NCI-H2171 (cell line): ENCODE measurements around the gene ASTN1.

Experiments used
- DNase-seq: peaks from one replicate; lab custom pipeline; 2025; lab: John Stamatoyannopoulos, UW

Gene ASTN1

DNA sequence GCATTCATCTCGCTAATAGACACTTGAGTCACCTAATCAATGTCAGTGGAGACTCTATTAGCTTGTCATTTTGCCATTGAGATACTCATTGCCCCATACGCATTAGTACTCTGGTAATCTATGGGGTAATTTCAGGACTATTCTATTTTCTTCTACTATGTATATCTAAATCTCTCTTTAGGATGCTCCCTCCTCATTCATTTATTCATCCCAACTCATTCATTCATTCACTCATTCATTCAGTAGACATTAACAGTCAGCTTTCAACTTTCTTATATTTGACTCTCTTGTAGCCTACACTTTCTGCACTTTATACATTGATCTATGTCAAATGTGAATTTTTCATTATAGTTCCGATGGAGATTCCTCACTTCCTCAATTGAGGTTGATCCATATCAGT lies 170.9 kb downstream of the ASTN1 start:
- DNase-seq = no peak

- DNase-seq = no peak
Observed at GRCh38 chr1:176989754-176990153, 174.8 kb downstream of the ASTN1 start.

DNA sequence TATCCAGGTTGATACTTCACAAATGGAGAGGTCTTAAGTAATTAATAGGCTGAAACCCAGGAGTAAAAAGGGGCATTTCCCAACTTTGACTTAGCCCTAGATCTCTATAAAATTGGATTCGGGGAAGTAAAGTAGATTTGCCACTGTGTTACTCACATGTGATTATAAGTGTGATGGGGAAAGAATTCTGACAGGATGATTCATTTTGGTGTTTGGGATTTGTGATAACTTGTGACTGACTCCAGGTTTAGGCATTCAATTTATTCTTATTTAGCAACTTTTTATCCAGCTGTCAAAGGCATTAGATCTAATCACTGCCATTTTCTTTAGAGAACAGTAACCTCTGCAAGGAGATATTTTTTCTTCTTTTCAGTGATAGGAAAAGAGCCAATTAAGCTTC lies 175.5 kb downstream of the ASTN1 start:
- DNase-seq = no peak

DNA sequence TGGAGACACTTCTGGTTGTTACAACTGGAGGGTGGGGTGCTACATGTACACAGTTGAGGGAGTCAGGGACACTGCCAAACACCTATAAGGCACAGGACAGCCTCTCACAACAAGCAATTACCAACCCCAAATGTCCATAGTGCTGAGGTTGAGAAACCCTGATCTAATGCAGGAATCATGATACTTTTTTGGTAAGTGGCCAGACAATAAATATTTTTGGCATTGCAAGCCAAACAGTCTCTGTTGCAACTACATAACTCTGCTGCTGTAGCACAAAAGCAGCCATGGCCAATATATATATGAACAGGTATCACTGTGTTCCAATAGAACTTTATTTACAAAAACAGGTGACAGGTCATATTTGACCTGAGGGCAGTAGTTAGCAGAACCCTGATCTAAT lies 177.5 kb downstream of the ASTN1 start:
- DNase-seq = no peak

- DNase-seq = no peak
Observed at GRCh38 chr1:176983731-176984130, 180.8 kb downstream of the ASTN1 start.

DNA sequence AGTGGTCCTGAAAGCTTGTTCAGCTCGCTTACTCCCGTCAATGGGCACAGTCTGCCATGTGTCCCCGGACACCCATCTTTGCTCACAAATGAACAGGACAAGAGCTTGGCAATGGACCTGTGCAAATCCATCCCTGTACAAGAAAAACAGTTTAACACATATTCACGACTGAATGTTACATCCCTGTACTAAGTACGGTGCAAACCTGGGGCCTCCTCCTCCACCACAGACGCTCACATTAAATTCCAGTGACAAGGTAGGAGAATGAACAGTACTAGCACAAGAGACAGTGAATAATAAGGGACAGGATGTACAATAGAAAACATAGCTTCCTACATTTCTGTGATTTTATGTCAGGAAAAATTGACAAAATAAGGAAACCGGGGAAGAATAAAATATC lies 187.7 kb downstream of the ASTN1 start:
- no peak for DNase-seq

GRCh38 chr1:176976225-176976624 lies 188.3 kb downstream of the ASTN1 start:
- DNase-seq = no peak

GRCh38 chr1:176964687-176965086 lies 199.8 kb downstream of the ASTN1 start:
- DNase-seq = no peak

DNA sequence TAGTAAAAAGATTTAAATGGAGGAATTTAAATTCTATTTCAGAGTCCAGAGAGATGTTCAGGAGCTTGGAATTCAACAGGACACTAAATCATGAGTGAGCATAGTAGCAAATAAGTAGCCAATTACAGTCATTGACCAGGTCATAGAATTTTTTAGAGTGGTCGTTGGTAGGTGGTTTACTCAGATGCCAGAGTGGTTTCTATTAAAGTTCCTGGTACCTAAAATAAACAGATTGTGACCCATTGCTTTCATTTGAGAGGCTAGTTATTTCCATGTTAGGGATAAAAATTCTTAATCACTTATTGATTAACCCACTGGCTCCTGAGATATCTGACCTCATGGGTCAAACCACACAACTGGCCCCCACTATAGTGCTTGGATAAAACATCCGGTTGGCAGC lies 201.3 kb downstream of the ASTN1 start:
- no peak for DNase-seq

- no peak for DNase-seq
Observed at GRCh38 chr1:176961678-176962077, 202.8 kb downstream of the ASTN1 start.

GRCh38 chr1:176959191-176959820 lies 205.2 kb downstream of the ASTN1 start:
- DNase-seq = no peak

DNA sequence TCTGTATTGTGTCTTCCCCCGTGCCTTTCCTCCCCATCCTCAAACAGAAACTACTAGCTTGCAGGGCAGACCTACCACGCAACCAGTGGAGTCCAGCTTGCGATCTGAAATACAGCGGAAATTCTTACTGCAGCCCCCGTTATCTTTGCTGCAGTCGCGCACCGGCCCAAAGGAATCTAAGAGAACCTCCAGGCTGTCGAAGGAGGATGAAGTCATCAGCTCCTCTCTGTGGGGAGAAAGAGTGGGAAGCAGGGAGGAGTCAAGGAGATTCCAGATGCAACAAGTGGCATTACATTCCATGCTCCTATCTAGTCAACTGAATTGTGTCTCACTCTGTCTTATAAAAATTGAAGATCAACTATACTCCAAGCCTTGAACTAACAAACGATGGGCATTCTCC lies 206.9 kb downstream of the ASTN1 start:
- DNase-seq = no peak

- DNase-seq = no peak
Observed at GRCh38 chr1:176954242-176954641, 210.3 kb downstream of the ASTN1 start.

DNA sequence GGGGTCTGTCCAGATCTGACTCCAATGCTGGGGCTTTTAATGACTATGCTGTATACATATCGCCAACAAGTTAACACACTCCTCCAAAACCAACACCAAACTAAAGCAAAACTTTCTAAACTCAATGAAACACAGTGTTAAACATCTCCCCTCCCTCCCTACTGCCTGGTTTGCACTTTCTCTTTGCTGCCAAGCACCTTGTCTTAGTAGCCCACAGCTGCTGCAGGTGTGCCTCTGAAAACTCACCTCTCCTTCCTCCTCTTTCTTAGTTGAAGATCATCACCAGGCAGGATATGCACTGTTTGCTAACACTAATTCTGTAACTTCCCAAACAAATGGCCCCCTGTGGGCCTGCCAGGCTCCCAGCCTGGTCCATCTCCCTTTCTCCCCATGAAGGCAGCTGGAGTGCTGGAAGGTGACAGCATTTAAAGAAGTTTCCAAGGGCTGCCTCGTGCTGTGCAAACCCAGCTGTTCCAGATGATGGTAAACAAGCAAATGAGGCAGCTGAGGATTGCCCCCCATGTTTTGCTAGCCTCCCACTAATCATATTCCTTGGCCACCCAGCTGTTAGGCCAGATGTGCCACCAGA lies 213.7 kb downstream of the ASTN1 start:
- no peak for DNase-seq

DNA sequence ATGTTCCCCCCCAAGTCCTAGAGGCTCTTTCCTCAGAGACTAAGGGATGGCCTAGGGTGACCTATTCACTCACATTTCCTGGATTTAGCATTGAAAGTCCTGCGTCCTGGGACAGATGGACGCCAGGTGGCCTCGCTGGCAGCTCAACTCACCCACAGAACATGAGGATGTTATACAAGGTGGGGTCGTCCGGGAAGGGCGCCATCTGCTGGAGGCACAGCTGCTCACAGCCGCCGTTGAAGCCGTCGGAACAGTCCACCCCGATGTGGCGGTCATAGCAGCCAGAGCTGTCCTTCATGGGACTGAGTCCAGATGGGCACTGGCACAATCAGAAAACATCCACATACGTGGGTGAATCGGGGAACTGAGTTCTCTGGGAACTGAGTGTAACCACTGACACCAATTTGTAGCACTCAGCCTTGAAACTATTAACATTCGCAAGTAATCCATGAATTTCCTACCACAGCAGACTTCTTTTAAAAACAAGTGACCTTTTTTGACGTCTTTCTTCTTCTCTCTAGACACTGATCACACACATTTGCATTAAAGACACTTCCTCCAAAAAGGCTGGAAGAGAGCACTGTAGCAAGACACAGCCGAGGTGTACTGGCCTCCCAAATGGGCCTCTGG lies 215.4 kb downstream of the ASTN1 start:
- DNase-seq = no peak

DNA sequence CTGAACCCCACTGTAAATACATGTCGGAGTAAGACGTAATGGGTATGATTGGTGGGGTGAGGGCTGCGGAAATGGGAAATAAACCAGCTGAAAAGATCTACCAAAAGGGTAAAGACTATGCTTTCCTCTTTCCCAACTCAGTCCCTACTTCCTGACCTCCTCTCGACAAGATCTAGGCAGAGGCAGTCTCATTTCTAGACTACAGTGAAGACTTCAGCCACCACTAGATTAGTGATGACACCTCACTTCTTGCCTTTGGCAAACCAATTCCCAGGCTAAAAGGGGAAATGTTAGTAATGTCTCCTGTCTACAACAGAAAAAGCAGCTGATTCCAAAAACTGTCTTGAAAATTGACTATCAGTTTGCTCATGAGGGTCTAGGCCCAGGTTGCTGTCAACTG lies 219.9 kb downstream of the ASTN1 start:
- no peak for DNase-seq

DNA sequence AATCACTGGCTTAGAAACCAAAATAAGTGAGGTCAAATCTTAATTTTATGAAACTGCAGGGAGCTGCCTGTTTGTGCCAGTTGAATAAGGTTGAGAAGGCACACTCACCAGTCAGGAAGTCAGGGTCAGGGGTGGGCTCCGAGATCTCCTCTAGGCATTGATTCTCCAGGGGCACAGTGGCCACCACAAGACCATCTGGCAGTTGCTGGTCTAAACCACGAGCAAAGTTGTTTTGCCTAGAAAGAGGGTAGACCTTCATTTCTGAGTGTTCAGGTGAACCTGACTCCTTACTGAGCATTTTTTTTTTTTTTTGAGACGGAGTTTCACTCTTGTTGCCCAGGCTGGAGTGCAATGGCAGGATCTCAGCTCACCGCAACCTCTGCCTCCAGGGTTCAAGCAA lies 220.7 kb downstream of the ASTN1 start:
- DNase-seq = no peak

GRCh38 chr1:176942346-176942745 lies 222.2 kb downstream of the ASTN1 start:
- DNase-seq = no peak

DNA sequence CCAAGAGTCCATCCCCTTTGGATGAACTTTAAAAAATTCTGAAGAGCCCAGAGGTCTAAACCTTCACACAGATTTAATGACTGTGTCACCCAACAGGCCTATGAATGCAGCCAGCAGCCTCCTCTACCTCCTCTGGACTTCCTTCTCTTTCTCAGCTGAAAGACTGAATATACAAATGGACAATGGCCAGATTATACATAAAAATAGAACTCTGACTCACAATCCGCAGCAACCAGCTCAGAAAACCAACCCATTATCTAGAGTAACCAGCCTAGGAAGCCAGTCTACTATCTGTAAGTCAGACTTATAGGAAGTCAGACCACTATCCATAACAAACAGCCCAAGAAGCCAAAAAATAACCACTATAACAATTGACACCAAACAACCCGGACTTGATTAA lies 224.5 kb downstream of the ASTN1 start:
- DNase-seq = no peak

DNA sequence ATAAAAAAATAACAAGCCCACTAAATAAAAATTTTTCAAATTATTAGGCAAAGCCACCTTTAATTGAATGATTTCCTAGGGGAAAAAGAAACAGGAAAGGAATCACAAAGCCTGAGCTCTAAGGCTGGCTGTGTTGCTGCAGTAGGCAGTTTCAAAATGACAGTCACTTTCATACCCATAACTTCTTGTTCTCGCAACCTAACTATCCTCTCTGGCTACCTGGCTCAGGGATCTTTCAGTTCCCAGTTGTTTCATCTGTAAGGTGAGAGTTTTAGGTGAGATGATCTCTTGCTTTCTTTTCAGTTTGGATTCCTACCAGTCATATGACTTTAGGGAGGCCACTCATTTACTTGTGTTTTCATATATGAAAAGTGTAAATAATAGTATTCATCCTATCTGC lies 226.1 kb downstream of the ASTN1 start:
- no peak for DNase-seq

DNA sequence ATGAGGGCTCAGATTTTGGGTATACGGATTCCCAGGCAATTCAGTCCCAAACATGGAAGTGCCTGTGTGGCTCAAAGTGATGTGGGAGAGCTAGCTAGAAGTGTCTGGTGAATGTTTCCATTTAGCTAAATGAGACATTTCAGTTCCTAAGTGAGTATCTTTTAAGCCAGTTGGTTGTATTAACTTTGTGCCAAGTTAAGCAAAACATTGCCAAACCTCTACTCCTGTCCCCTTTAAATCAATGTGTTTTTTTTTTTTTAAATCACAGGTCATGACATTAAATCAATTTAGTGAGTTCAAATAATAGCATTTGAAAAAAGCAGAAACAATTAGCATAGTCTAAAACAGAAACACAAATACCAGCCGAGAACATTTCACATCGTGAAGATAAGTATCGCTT lies 230.1 kb downstream of the ASTN1 start:
- DNase-seq = no peak

DNA sequence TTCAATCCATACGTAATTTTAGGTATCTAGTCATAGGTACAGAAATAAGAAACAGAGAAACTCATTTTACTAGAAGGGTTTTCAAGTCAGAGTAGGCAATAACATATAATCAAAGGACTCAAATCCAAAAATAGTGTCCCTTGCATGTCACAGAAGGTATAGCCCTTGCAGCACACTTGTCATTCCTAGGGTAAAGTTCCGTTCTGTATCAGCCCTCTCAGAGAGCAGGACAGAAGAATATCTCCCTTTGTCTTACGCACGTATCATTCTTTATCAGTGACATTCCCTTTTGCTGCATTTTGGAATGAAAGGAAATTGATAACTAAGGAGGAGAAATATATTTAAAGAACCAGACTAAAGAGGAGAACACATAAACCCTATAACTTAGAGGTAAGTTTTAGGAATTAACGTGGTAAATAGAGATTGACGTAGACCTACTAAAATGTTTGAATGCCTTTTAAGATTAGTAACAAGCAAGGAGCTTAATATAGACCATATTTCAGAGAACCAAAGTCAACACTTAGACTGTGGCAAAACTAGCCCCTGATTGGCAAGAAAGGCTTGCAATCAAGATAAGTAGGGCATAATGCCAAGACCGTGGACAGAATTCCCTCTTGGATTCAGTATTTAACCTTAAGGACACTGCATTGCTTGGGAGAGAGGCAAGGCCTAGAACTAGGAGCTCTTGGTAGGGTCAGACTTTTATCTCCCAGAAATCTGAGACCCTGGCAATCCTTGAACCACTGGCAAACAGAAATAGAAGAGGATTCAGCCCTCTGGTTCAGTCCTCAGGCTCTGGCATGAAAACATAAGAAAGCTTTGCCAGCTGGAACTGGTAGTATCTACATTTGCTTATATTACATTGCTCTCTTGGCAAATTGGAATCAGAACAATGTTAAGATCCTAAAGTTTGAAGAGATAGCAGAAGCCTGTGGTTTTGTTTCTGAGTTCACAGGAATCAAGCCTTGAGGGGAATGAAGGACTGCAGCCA lies 232.1 kb downstream of the ASTN1 start:
- DNase-seq = no peak

- DNase-seq = no peak
Observed at GRCh38 chr1:176931526-176931925, 233.0 kb downstream of the ASTN1 start.
